Prostate gland (tissue), 2 donors: ENCODE measurements around the gene TECPR2. TPM values are rescaled to one million over a fixed set of nuclear protein-coding genes. Genes with fewer than 3 reads are reported as not detected.

Experiments used
- DNase-seq: peaks from one replicate; pipeline ENCODE4 v3.0.0-alpha.2; 2019; ENCODE audit warnings: low spot score
- H3K27ac ChIP-seq, 2 donors: fragments of 200-600 bp; sonication (generic); 2 replicates each; pipeline ENCODE4 v1.5.1; 2017 to 2019
- H3K27me3 ChIP-seq: fragments of 200-600 bp; sonication (generic); replicated peaks from 2 replicates; pipeline ENCODE4 v1.5.1; 2019; ENCODE audit not compliant: insufficient read depth
- H3K36me3 ChIP-seq, 2 donors: fragments of 200-600 bp; sonication (generic); 1 replicate in 1 of 2; 2 replicates in 1 of 2; pipeline versions ENCODE4 v1.5.1 to v1.8.1; 2017 to 2019
- H3K4me1 ChIP-seq: fragments of 200-600 bp; sonication (generic); replicated peaks from 2 replicates; pipeline ENCODE4 v1.5.1; 2019
- H3K4me3 ChIP-seq, 2 donors: fragments of 200-600 bp; sonication (generic); 2 replicates each; pipeline ENCODE4 v1.5.1; 2017 to 2019
- H3K9me3 ChIP-seq: fragments of 200-600 bp; sonication (generic); 2 replicates; pipeline ENCODE4 v1.5.1; 2017
- POLR2A ChIP-seq: fragments of 450-650 bp; IDR thresholded peaks from one replicate; pipeline ENCODE4 v1.6.1; 2016; ENCODE audit warnings: antibody characterized with exemption, mild to moderate bottlenecking
- POLR2AphosphoS5 ChIP-seq: sonication (generic); formaldehyde crosslinking; IDR thresholded peaks from one replicate; pipeline ENCODE4 v1.6.1; 2017; ENCODE audit warnings: antibody characterized with exemption
- WGBS: methylation state at CpG from one replicate; pipeline ENCODE4 v1.1.5; 2018; 5-methylcytosine and 5-hydroxymethylcytosine counted together
- intact Hi-C: fragments of 100-400 bp; cut with DNase I; formaldehyde crosslinking; loops from one replicate; pipeline ENCODE4 v1.14.2; 2022
- total RNA-seq, 2 donors: library from RNA; depleted of rRNA; stranded (reverse); fragments of >200 nt; gene quantifications; one replicate each; pipeline ENCODE4 v1.1.0, GENCODE V29; 2016
- TF ChIP-seq, protein P1 (sequence below), 4 experiments: fragments of 200-600 bp in 2 of 4; fragments of 450-650 bp in 2 of 4; sonication (generic) in 2 of 4; IDR thresholded peaks; 1 replicate in 3 of 4; 2 replicates in 1 of 4; pipeline ENCODE4 v1.5.1; 2016 to 2019; ENCODE audit warnings: antibody characterized with exemption in 4 of 4, mild to moderate bottlenecking in 2 of 4, moderate library complexity in 2 of 4

TECPR2 gene
- total RNA-seq, 2 donors from 2014 or later, result 12.9 to 45.0 TPM

DNA sequence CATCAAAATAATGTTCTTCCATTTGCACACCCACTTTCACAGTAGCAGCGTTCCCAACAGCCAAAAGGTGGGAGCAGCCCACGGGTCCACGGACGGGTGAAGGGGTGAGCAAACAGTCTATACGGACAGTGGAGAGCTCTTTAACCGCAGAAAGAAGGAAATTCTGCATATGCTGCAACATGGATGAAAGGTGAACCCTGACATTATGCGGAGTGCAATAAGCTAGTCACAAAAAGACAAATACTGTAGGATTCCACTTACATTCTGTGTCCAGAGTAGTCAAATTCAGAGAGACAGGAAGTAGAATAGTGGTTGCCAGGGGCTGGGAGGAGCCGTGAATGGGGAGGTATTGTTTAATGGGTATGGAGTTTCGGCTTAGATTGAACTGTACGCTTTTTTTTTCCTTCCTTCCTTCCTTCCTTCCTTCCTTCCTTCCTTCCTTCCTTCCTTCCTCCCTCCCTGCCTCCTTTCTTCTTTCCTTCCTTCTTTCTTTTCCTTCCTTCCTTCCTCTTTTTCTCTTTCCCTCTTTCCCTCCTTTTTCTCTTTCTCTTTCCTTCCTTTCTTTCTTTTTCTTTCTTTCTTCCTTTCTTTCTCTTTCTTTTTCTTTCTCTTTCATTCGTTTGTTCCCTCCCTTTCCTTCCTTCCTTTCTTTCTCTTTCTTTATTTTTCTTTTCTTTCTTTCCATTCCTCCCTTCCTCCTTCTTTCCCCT, 162.6 kb downstream of the TECPR2 start:
- H3K27ac ChIP-seq, result peak overlapping the region; percentile 84 to 85
- no peaks in the 10 kb centered on the region for H3K9me3 ChIP-seq
- no peaks in the 10 kb centered on the region for H3K4me1 ChIP-seq
- no peak for DNase-seq
- TF ChIP-seq POLR2AphosphoS5 (no peak), POLR2A (no peak)
- TF ChIP-seq, protein P1, sequence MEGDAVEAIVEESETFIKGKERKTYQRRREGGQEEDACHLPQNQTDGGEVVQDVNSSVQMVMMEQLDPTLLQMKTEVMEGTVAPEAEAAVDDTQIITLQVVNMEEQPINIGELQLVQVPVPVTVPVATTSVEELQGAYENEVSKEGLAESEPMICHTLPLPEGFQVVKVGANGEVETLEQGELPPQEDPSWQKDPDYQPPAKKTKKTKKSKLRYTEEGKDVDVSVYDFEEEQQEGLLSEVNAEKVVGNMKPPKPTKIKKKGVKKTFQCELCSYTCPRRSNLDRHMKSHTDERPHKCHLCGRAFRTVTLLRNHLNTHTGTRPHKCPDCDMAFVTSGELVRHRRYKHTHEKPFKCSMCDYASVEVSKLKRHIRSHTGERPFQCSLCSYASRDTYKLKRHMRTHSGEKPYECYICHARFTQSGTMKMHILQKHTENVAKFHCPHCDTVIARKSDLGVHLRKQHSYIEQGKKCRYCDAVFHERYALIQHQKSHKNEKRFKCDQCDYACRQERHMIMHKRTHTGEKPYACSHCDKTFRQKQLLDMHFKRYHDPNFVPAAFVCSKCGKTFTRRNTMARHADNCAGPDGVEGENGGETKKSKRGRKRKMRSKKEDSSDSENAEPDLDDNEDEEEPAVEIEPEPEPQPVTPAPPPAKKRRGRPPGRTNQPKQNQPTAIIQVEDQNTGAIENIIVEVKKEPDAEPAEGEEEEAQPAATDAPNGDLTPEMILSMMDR (IDR thresholded peaks at IDR 0.05), result no peak
- WGBS, result 2% methylated on average over 11 of the region's 11 CpGs
- H3K4me3 ChIP-seq, result peak overlapping the region; percentile 57 to 61
- intact Hi-C loops, result loop anchor here (5.0 to 10.0 kb wide), 2 partner anchors 67 to 169 kb away; partner anchors contain the start of gene RCOR1
- H3K27me3 ChIP-seq, result no peaks in the 10 kb centered on the region
- no peaks in the 10 kb centered on the region for H3K36me3 ChIP-seq

DNA sequence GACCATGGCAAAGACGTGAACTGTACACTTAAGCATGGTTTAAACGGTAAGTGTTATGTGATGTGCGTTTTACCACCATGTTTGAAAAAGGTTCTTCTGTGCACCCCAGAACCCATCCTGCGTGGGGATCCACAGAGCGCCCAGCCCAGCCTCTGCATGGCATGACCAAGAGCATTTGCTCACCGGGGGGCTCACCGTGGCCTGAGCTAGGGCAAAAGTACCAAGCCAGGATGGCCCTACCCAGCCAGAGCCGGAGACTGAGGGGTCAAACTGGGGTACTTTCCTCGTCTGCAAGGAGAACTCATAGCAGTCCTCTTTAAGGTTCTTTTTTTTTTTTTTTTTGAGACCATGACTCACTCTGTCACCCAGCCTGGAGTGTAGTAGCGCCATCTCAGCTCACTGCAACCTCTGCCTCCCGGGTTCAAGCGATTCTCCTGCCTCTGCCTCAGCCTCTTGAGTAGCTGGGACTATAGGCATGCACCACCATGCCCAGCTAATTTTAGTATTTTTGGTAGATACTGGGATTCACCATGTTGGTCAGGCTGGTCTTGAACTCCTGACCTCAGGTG, 163.3 kb downstream of the TECPR2 start:
- Histone ChIP-seq H3K9me3 (no peaks in the 10 kb centered on the region), H3K4me1 (no peaks in the 10 kb centered on the region), H3K36me3 (no peaks in the 10 kb centered on the region), H3K27me3 (no peaks in the 10 kb centered on the region), H3K4me3 (no peak overlapping the region), H3K27ac (no peak overlapping the region)
- TF ChIP-seq POLR2A, result no peak
- no peak for TF ChIP-seq POLR2AphosphoS5
- TF ChIP-seq, protein P1 (IDR thresholded peaks at IDR 0.05), result no peak
- WGBS, result 83% methylated on average over 12 of the region's 12 CpGs
- no peak for DNase-seq
- intact Hi-C loops, result loop anchor here (5.0 to 10.0 kb wide), 2 partner anchors 66 to 169 kb away; partner anchors contain the start of gene RCOR1

DNA sequence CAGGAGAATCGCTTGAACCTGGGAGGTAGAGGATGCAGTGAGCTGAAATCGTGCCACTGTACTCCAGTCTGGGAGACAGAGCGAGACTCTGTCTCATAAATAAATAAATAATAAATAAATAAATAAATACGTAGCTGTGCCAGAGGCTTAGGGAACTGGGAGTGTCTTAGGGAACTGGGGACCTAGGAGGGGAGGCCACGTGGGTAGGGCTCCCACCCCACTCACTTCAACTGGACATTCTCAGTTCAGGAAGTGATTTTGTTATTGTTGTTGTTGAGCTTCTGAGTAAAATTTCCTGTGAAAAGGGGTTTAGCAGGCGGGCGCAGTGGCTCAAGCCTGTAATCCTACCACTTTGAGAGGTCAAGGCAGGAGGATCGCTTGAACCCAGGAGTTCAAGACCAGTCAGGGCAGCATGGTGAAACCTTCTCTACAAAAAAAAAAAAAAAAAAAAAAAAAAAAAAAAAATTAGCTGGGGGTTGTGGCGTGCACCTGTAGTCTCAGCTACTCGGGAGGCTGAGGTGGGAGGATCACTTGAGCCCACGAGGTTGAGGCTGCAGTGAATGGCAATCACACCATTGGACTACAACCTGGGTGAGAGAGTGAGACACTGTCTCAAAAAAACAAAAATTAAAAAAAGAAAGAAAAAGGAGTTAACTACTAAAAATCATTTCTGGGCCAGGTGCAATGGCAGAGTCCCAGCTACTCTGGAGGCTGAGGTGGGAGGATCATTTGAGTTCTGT, 165.9 kb downstream of the TECPR2 start:
- H3K27ac ChIP-seq, result no peak overlapping the region
- no peaks in the 10 kb centered on the region for H3K36me3 ChIP-seq
- 82% methylated on average over 11 of the region's 11 CpGs for WGBS
- DNase-seq, result no peak
- TF ChIP-seq POLR2A (no peak), POLR2AphosphoS5 (no peak)
- TF ChIP-seq, protein P1 (IDR thresholded peaks at IDR 0.05), result no peak
- intact Hi-C loops, result loop anchor here (5.0 to 10.0 kb wide), 2 partner anchors 64 to 166 kb away; partner anchors contain the start of gene RCOR1
- no peaks in the 10 kb centered on the region for H3K27me3 ChIP-seq
- H3K9me3 ChIP-seq, result no peaks in the 10 kb centered on the region
- H3K4me1 ChIP-seq, result no peaks in the 10 kb centered on the region
- no peak overlapping the region for H3K4me3 ChIP-seq

DNA sequence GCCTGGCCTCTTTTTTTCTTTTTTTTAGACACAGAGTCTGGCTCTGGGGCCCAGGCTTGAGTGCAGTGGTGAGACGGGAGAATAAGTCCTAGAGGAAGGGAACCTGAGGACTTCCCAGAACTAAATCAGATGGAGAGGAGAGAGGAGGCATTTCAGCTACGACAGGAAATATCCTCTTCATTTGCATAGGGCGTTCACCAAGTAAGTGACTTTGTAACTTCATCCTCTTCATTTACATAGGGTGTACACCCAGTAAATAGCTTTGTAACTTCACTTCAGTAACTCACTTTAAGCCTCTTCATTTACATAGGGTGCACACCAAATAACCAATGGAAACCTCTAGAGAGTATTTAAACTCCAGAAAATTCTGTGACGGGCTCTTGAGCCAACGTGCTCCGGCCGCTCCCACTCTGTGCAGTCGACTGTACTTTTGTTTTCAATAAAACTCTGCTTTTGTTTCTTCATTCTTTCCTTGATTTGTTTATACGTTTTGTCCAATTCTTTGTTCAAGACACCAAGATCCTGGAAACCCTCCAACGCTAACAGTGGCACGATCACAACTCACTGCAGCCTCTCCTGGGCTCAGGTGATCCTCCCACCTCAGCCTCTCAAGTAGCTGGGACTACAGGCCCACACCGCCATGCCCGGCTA, 168.2 kb downstream of the TECPR2 start:
- WGBS, result 35% methylated on average over 13 of the region's 13 CpGs
- no peak overlapping the region for H3K4me3 ChIP-seq
- no peak overlapping the region for H3K27ac ChIP-seq
- TF ChIP-seq POLR2AphosphoS5, result no peak
- TF ChIP-seq, protein P1 (IDR thresholded peaks at IDR 0.05), result no peak
- TF ChIP-seq POLR2A, result no peak
- intact Hi-C loops, result no loop called here
- no peaks in the 10 kb centered on the region for H3K4me1 ChIP-seq
- DNase-seq, result no peak
- H3K36me3 ChIP-seq, result no peaks in the 10 kb centered on the region
- H3K27me3 ChIP-seq, result no peaks in the 10 kb centered on the region
- H3K9me3 ChIP-seq, result no peaks in the 10 kb centered on the region
